NOMO-1 treated with dmso at 0.1 percent for 144 hours (cell line): ENCODE measurements around the gene NECAB2.

Source experiments
- DNase-seq: peaks from one replicate; lab custom pipeline; 2025; ENCODE audit not compliant: unreplicated experiment; lab: John Stamatoyannopoulos, UW

The NECAB2 gene

GRCh38 chr16:83981799-83982198 lies 13.8 kb downstream of the NECAB2 start:
- no peak for DNase-seq

- DNase-seq, result no peak
Observed at GRCh38 chr16:83983491-83983890, 15.4 kb downstream of the NECAB2 start.

GRCh38 chr16:83989300-83989699 lies 21.3 kb downstream of the NECAB2 start:
- DNase-seq, result no peak

- DNase-seq, result no peak
Observed at GRCh38 chr16:83990492-83990891, 22.4 kb downstream of the NECAB2 start.

- no peak for DNase-seq
Observed at GRCh38 chr16:83992624-83993023, 24.6 kb downstream of the NECAB2 start.

- peak; percentile 46 for DNase-seq
Observed at GRCh38 chr16:83994087-83994486, 26.0 kb downstream of the NECAB2 start.

GRCh38 chr16:83994703-83995102 lies 26.7 kb downstream of the NECAB2 start:
- DNase-seq, result no peak

- DNase-seq, result no peak
Observed at GRCh38 chr16:83995754-83996153, 27.7 kb downstream of the NECAB2 start.

GRCh38 chr16:83996481-83997252 lies 28.6 kb downstream of the NECAB2 start:
- DNase-seq, result no peak

- no peak for DNase-seq
Observed at GRCh38 chr16:83998091-83998490, 30.0 kb downstream of the NECAB2 start.

- no peak for DNase-seq
Observed at GRCh38 chr16:84000989-84001642, 33.1 kb downstream of the NECAB2 start.

- DNase-seq, result no peak
Observed at GRCh38 chr16:84001726-84002125, 33.7 kb downstream of the NECAB2 start.

- DNase-seq, result no peak
Observed at GRCh38 chr16:84003038-84003437, 35.0 kb downstream of the NECAB2 start.

- no peak for DNase-seq
Observed at GRCh38 chr16:84004442-84004841, 36.4 kb downstream of the NECAB2 start.

- DNase-seq, result no peak
Observed at GRCh38 chr16:84005391-84005790, 37.3 kb downstream of the NECAB2 start.

GRCh38 chr16:84007520-84007919 lies 39.5 kb downstream of the NECAB2 start:
- DNase-seq, result no peak

GRCh38 chr16:84007965-84008364 lies 39.9 kb downstream of the NECAB2 start:
- no peak for DNase-seq

GRCh38 chr16:84009282-84009681 lies 41.2 kb downstream of the NECAB2 start:
- no peak for DNase-seq

- DNase-seq, result peak; percentile 32
Observed at GRCh38 chr16:84013787-84014569, 45.9 kb downstream of the NECAB2 start.

- DNase-seq, result no peak
Observed at GRCh38 chr16:84014570-84015327, 46.7 kb downstream of the NECAB2 start.

- DNase-seq, result no peak
Observed at GRCh38 chr16:84015399-84015798, 47.4 kb downstream of the NECAB2 start.
